SW480 (cell line): ENCODE measurements around the gene TRAPPC2L.
"Not testable (repeated sequence)": the region's sequence is repeated elsewhere in the genome, so short reads cannot be mapped to it uniquely, and the experiment has no call there.

Source experiments
- DNase-seq: peaks from one replicate; pipeline ENCODE4 v3.0.0-alpha.2; 2016; ENCODE audit warnings: low spot score

TRAPPC2L gene

DNA sequence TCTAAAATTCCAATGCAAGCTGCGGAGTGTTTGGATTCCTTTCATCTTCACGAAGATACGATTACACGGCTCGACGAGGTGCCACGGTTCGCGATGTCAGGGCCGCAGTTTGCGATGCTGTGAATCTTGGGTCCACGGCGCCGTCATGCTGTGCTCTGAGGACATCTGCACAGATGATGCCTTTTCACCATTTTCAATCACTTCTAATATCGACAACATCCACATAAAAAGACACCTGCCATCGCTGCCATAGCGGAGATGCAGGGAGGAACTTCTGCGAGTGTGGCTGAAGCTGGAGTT lies 38.4 kb upstream of the TRAPPC2L start:
- DNase-seq: no peak

DNA sequence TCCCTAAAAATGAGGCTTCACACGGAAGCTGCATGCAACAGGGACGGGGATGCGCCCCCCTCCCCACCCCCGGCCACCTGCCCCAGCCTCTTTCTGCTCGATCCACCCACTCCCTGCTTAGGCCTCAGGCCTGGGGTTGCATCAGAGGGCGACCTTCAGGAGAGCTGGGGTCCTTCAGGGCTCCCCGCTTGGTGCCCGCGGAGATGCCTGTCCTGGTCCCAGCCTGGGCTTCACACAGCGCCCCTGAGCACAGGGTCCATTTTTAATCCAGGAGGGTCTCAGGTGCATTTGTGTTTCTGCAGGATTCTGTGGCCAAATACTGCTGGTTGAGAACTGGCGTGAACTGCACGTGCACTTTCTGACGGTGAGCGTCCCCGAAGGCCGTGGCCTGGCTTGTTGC lies 37.8 kb upstream of the TRAPPC2L start:
- DNase-seq: no peak

DNA sequence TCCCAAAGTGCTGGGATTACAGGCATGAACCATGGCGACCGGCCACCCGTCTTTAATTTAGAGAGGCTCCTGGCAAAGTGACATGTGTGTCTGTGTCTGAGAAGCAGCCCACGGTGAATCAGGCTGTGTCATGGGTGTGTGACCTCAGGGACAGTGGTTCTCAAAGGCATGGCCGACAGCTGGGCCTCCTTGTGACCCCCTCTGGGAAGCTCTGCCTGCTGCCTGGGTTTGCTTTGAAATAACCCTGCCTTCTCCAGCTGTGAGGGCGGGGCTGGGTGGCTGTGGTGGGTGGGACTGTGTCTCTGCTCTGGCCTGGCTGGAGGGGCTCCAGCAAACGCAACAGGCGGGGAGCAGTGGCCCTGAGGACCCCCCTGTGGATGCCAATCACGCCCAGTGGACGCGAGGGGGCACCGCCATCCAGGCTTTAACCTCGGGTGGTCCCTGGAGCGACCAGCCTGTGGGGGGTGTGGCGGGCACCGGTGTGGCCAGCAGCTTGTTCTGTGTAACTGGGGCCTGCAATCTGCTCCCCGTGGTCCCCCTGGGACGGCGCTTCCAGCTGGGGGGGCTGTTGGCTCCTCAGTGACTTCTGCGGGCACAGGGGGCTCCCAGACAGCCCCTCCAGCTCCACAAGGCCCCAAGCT lies 36.4 kb upstream of the TRAPPC2L start:
- no peak for DNase-seq

DNA sequence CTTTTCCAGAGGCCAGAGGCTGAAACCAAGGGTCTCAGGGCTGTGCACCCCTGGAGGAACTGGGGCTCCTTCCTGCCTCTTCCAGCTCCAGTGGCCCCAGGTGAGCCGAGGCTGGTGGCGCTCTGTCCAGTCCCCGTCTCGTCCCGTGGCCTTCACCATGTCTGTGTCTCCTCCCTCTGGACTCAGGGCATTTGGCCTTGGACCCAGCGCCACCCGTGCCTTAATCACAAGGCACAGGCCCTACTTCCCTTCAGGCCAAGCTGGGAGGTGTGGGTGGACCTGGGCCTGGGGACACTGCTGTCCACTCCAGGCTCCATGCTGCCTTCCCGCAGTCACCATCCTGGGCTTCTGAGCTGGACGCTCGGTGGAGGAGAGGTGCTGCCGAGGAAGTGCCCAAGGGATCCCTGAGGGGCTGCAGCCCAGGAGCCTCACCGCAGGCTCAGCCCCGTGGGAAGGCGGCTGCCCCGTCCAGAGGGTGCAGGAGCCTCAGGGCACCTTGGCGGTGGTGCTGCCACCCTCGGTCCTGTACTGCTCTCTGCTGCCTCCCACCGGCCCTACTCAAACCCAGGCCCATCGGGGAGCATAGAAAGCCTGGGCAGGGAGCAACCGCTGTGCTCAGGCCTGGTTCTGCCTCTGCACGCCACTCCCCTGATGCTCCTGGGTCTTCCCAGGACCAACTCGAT lies 35.6 kb upstream of the TRAPPC2L start:
- no peak for DNase-seq

DNA sequence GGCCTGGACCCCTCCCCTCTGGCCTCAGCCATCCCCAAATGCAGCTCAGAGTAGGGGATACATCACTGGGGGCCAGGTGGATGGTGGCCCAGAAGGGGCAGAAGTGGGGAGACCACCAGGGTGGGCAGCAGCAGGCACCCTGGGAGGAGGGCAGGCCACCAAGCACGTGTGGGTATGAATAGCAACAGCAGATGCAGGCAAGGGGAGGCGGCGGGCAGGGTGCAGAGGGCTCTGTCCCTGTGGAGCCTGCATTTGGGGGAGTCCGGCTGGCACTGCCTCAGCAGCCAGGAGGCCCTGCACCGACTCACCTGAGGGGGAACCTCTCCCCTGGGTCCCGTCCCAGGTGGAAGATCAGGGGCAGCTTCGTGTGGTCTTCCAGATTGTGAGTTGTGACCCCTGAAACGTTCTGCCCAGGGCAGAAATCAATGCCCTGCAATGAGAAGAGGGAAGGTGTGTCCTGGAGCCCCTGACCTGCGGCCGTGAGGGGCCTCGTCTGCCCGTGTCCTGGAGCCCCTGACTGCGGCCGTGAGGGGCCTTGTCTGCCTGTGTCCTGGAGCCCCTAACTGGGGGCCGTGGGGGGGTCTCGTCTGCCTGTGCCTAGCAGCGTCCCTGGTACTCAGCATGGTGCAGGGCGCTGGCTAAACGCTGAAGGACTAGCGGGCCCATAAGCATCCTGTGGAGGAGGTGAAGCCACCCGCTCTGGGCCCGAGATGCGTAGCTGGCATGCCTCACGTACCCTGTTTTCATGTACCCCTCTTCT lies 34.5 kb upstream of the TRAPPC2L start:
- no peak for DNase-seq

DNA sequence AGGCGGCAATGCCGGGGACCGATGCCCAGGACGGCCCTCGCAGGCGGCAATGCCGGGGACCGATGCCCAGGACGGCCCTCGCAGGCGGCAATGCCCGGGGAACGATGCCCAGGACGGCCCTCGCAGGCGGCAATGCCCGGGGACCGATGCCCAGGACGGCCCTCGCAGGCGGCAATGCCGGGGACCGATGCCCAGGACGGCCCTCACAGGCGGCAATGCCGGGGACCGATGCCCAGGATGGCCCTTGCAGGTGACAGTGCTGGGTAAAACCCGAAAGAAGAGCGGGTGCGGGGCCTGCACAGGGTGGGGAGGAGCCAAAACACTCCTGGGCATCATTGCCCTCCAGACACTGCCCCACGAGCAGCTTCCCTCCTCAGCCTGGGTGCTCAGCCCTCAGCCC lies 33.3 kb upstream of the TRAPPC2L start:
- DNase-seq: not testable (repeated sequence)

DNA sequence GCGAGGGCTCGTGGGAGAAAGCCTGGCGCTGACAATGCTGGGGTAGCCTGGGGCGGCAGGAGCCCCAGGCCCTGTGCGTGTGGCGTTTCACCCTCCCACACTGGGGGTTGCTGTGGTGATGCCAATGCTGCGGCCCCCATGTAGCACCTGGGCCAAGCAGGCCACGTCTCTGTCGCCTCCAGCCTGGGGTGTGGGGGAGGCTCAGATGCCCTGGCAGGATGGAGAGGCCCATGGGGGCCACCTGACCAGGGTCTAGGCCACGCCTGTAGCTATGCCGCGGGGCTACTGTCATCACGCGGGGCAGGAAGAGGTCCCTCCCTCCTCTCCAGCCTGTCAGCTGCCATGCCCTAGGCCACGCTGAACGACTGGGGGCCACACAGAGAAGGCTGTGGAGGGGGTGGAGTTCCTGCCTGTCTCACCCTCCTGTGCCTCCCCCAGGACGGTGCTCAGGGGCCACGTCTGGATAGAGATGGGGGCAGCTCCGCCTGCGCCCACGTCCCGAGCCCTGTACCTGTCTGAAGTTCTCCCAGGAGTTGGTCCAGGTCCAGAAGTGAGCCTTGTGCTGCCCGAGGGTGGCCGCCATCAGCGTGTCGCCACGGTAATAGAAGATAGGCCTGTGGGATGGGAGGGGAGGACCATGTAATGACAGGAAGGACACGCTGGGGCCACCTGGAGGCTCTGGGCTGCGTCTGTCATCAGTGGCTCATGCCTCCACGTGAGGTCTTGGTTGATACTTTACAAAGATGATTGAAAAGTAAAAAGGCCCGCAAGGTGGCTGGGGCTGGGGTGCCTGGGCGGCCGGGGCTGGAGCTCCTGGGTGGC lies 32.5 kb upstream of the TRAPPC2L start:
- DNase-seq: no peak

DNA sequence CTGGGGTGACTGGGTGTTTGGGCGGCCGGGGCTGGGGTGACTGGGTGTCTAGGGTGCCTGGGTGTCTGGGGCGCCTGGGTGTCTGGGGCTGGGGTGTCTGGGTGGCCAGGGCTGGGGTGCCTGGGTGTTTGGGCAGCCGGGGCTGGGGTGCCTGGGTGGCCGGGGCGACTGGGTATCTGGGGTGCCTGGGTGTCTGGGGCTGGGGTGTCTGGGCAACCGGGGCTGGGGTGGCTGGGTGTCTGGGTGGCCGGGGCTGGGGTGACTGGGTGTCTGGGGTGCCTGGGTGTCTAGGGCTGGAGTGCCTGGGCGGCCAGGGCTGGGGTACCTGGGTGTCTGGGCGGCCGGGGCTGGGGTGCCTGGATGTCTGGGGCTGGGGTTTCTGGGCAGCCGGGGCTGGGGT lies 31.8 kb upstream of the TRAPPC2L start:
- no peak for DNase-seq

DNA sequence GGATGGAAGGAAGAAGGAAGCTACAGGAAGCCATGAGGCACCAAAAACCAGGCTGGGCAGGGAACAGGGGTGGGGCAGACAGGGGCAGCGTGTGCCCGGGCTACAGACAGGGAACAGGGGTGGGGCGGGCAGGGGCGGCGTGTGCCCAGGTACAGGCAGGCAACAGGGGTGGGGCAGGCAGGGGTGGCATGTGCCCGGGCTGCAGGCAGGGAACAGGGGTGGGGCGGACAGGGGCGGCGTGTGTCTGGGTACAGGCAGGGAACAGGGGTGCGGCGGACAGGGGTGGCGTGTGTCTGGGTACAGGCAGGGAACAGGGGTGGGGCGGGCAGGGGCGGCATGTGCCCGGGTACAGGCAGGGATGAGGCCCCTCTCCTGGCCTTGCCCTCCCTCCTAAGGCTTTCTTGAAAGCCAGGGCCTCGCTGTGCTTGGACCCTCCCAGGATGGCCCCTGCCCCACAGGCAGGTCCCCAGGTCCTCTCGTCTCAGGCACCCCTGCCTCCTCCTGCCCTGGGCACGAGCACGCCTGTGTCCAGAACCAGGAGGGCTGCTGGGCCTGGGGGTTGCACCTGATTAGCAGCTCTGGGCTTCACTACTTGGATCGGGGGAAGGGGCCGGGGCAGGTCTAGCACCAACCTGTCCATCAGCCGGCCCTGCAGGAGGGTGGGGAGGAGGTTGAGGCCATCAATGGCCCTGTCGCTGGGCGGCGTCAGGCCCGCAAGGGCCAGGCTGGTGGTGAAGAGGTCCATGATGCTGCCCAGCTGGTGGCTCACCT lies 30.7 kb upstream of the TRAPPC2L start:
- no peak for DNase-seq

DNA sequence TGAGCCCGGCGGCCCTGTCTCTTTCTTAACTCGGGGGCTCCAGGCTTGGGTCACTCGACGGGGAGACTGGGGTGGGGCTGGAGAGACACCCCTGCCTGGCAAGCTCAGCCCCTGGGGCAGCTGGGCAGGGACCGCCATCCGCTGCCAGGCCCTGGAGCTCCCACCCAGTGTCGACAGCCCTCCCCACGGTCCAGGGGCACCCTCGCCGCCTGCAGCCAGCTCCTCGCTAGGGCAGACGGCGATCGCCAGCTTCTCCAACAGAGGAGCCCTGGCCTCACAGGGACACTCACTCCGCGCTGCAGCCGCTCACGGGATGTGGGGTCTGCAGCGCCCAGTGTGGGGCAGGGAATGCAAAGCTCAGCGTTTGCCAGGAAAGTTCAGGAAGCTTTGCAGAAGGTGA lies 29.2 kb upstream of the TRAPPC2L start:
- no peak for DNase-seq

DNA sequence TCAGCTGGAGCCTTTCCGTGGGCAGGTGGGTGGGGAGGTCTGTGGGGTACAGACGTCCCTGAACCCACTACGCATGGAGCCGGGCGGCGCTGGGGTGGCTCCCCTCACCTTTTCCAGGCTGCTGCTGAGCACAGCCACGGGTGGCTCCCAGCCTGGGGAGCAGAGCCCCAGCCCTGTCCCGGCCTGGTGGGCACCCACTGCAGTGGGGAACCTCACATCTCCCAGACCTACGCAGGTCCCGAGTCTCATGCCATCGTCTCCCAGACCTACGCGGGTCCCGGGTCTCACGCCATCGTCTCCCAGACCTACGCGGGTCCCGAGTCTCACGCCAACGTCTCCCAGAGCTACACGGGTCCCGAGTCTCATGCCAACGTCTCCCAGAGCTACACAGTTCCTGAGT lies 28.2 kb upstream of the TRAPPC2L start:
- no peak for DNase-seq

DNA sequence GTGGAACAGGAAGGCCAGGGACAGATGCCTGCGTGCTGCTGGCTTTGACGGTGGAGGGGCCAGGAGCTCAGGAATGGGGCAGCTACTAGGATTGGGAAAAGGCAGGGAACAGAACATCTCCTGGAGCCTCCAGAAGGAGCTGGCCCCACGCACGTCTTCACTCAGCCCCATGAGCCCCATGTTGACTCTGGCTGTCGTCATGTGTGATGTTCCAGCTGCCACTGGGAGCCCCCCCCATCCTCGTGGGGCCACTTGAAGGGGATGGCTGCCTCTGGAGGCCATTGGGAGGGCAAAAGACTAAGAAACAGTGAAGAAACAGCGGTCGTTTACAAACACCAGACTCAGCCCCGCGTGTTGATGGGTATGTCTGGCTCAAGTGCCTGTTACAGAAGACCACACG lies 26.7 kb upstream of the TRAPPC2L start:
- no peak for DNase-seq

DNA sequence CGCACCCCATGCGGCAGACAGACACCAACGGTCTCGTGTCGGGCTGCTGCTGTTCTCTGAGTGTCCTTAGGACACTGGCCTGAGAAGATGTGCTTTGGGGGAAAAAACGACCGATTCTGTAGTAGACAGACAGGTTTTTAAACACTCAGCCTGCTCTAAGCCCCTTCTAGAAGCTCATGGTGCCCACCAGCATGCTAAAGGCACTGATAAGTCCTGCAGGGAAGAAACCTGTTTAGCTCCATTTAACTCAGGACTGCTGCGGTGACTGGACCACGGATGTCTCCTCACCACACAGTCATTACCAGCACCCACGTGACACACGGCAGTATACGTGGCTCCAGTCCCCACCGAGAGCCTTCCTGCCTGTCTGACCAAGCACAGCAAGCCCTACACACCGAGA lies 26.1 kb upstream of the TRAPPC2L start:
- no peak for DNase-seq

DNA sequence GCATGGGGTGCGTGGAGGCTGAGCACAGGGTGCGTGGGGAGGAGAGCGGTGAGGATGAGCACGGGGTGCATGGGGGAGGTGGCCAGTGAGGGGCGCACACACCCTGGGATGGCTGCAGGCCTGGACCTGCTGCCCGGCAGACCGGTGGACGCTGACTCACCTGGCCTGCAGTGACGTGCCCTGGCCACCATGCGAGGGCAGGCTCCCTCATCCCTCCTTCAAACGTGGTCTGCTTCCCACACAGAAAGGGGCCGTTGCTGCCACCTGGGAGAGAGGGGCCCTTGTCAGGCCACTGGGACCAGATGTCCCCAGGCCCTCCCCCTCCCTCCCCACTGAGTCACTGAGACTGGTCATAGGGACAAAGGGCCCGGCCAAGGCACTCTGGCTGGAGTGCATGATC lies 25.1 kb upstream of the TRAPPC2L start:
- DNase-seq: no peak

DNA sequence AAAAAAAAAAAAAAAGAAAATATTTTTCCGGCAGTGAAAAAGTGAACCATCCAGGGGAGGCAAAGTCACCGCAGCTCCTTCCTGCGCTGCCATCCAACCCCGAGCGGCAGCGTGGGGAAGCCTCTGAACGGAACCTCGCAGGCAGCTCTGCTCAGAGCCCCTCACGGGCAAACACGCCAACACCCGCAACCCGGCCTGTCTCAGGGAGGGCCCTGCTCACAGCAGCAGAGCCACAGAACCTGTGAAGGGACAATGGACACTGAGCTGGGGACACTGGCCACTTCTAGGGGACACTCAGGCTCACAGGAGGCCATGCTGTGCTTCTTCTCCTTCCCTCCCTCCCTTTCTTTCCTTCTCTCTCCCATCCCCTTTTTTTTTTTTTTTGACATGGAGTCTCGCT lies 23.8 kb upstream of the TRAPPC2L start:
- DNase-seq: no peak

DNA sequence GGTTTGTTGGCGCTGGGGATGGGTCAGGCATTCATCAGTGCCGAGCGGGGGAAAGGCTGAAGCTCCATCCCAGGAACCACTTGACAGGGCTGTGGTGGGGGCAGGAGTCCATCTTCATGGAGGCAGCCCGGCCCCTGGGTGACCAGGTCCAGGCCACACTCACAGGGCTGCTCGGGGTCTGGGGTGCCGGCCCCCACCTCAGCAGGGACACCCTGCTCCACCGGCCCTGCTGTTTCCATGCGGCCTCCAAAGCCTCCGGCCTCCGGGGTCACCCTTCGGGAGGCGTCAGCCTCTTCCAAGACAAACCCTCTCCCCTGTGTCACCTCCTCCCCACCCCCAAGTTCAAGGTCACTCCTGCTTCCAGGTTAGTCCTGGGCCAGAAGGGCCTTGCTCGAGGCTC lies 22.3 kb upstream of the TRAPPC2L start:
- DNase-seq: no peak

DNA sequence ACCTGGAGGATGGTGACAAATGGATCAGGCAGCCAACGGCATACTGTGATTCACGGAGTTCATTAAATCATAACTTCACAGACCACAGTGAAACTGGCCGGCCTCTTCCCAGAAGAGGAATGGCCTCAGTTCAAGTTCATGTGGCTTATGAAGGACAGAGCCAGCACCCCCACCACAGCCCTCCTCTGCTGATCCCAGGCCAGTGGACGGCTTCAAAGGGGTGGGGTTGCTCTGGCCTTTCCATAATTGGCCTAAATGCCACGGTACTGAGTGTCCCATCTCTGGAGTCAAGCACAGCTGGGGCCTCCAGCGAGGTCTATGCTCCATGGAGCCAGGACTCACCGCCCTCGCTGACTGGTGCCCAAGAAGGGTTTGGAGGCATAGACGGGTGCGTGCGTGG lies 21.5 kb upstream of the TRAPPC2L start:
- DNase-seq: no peak

DNA sequence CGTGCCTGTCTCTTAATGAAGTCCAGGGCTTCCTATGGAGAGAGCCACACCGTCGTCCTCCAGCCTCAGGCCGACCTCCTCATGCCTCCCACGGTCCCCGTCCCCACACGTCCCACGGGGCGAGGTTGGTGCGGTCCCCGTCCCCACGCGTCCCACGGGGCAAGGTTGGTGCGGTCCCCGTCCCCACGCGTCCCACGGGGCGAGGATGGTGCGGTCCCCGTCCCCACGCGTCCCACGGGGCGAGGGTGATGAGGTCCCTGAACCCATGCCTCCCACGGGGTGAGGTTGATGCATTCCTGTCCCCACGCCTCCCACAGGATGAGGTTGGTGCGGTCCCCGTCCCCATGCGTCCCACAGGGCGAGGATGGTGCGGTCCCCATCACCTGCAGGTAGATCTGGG lies 21.1 kb upstream of the TRAPPC2L start:
- no peak for DNase-seq

DNA sequence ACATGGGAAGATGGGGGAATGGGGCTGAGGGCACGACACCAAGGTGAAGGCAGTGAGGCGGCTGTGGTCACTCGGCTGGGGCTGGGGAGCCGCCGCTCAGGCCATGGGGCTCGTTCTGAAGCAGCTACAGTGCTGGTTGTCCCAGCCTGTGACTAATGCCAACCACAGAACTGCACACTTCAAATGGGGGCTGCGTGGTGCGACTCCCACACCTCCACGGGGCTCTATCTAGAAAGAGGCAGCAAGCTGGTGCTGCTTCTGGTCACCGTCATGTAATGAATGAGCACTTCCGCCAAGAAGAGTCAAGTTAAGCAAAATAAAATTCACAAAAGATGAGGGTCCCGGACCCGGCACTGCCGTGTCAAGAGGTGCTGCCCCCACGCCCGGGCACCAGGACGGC lies 20.1 kb upstream of the TRAPPC2L start:
- no peak for DNase-seq

DNA sequence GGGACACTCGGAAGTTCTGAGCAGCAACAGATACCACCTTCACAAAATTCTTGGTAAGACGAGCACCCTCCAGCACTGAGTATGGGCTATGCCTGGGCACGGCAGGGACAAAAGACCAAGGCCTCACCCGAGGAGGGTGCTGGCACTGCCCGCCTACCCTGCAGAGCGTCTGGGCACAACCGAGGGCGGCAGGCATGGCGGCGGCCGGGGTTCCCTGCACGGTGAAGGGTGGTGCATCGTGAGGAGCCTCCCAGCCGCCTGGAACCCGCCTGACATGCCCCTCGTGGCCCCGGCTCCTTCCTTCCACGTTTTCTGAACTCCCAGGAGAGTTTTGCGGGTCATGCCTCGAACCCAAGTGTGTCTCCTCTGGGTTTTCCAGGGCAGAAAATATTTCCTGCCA lies 19.1 kb upstream of the TRAPPC2L start:
- DNase-seq: no peak

DNA sequence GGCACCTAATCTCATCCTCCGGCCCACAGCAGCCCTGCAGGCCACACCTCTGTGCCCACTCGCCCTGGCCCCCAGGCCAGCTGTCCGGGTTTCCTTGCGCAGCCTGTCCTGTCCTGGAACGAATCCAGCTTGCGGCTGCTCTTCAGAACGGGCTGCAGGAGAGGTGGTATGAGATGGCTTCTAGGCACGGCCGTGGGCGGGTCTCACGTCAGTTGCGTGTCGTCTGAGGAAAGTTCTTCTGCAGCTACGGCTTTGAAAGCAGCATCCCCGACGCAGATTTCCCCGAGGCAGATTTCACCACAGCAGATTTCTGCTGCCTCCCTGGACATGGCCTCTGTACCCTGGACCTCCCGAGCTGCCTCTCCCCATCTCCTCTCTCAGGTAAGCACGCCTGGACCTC lies 18.4 kb upstream of the TRAPPC2L start:
- DNase-seq: no peak

DNA sequence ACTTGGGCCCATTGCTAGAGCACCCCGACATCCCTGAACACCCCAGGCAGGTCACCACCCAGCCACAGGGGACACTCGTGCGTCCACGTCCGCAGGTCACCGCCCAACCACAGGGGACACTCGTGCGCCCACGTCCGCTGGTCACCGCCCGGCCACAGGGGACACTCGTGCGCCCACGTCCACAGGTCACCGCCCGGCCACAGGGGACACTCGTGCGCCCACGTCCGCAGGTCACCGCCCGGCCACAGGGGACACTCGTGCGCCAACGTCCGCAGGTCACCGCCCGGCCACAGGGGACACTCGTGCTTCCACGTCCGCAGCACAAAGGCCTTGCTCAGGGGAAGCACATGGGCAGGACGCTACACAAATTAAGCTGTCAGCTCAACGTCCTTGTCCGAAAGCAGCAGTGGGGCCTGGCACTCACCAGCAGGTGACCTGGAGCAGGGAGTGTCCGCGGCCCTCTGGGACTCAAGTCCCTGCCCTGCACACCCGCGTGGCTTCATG lies 17.8 kb upstream of the TRAPPC2L start:
- no peak for DNase-seq
